SK-N-SH (cell line): ENCODE data around the gene OR51B6. TPM values are rescaled to one million over a fixed set of nuclear protein-coding genes. Genes with fewer than 3 reads are reported as not detected.

Experiments used
- CTCF ChIA-PET: fragments of 300-600, 350-600 bp; formaldehyde crosslinking; extraction: SDS; loops from one replicate; lab custom pipeline; 2021; lab: Yijun Ruan, JAX
- POLR2A ChIA-PET: fragments of 350-600 bp; sonication (Branson Sonifier 250); formaldehyde crosslinking; extraction: SDS; loops from one replicate; lab custom pipeline; 2020; ENCODE audit warnings: antibody characterized with exemption, inconsistent platforms; lab: Yijun Ruan, JAX
- DNase-seq: peaks from one replicate; pipeline ENCODE4 v3.0.0; 2012
- H2AFZ ChIP-seq: fragments of 200-600 bp; sonication (generic); 2 replicates; pipeline ENCODE4 v1.8.1; 2016; ENCODE audit warnings: antibody characterized with exemption, mild to moderate bottlenecking, low read depth
- H3F3A ChIP-seq: fragments of 200-600 bp; sonication (generic); replicated peaks from 2 replicates; pipeline ENCODE3; 2016; ENCODE audit warnings: antibody characterized with exemption, mild to moderate bottlenecking; ENCODE audit not compliant: insufficient read depth
- H3K27ac ChIP-seq, 2 experiments: fragments of 200-500 bp in 1 of 2; fragments of 200-600 bp in 1 of 2; sonication (Bioruptor generic) in 1 of 2; sonication (generic), shearing (Covaris generic) in 1 of 2; 2 replicates each; pipeline versions ENCODE4 v1.5.1 to v1.6.1; 2014 to 2016; ENCODE audit warnings: low read depth in 2 of 2, inconsistent platforms in 1 of 2, low read length in 1 of 2, mild to moderate bottlenecking in 1 of 2, mixed read lengths in 1 of 2
- H3K27me3 ChIP-seq: fragments of 200-600 bp; sonication (generic), shearing (Covaris generic); 2 replicates; pipeline ENCODE4 v1.6.1; 2016; ENCODE audit warnings: mixed run types; ENCODE audit not compliant: insufficient read depth
- H3K36me3 ChIP-seq, 2 experiments: fragments of 200-500 bp in 1 of 2; fragments of 200-600 bp in 1 of 2; sonication (Bioruptor generic) in 1 of 2; sonication (generic) in 1 of 2; replicated peaks in 1 of 2; 2 replicates each; pipeline versions ENCODE3 to v1.5.1; 2014 to 2016; ENCODE audit warnings: low read length in 1 of 2, mild to moderate bottlenecking in 1 of 2; ENCODE audit not compliant: insufficient read depth in 2 of 2, control insufficient read depth in 1 of 2
- H3K4me1 ChIP-seq, 2 experiments: fragments of 200-500 bp in 1 of 2; fragments of 200-600 bp in 1 of 2; sonication (Bioruptor generic) in 1 of 2; sonication (generic), shearing (Covaris generic) in 1 of 2; 2 replicates each; pipeline versions ENCODE4 v1.5.1 to v1.6.1; 2014 to 2016; ENCODE audit warnings: low read depth in 1 of 2, low read length in 1 of 2, mixed run types in 1 of 2; ENCODE audit not compliant: insufficient read depth in 2 of 2, control insufficient read depth in 1 of 2
- H3K4me2 ChIP-seq: fragments of 200-600 bp; sonication (generic), shearing (Covaris generic); 2 replicates; pipeline ENCODE4 v1.6.1; 2017; ENCODE audit warnings: mixed run types
- H3K4me3 ChIP-seq, 2 experiments: fragments of 200-500 bp in 1 of 2; fragments of 200-600 bp in 1 of 2; sonication (Bioruptor generic) in 1 of 2; sonication (generic), shearing (Covaris generic) in 1 of 2; 2 replicates each; pipeline versions ENCODE4 v1.5.1 to v1.8.1; 2014 to 2016; ENCODE audit warnings: low read depth in 2 of 2, inconsistent platforms in 1 of 2, low read length in 1 of 2, mild to moderate bottlenecking in 1 of 2, mixed read lengths in 1 of 2, moderate library complexity in 1 of 2
- H3K79me2 ChIP-seq: fragments of 200-600 bp; sonication (generic); 2 replicates; pipeline ENCODE4 v1.8.1; 2017; ENCODE audit warnings: mild to moderate bottlenecking; ENCODE audit not compliant: insufficient read depth
- H3K9ac ChIP-seq: fragments of 200-600 bp; sonication (generic); 2 replicates; pipeline ENCODE4 v1.6.1; 2017; ENCODE audit warnings: mixed run types
- H3K9me2 ChIP-seq: fragments of 200-600 bp; sonication (generic); 2 replicates; pipeline ENCODE4 v1.6.1; 2017; ENCODE audit warnings: mixed run types
- H3K9me3 ChIP-seq: fragments of 200-600 bp; sonication (generic); 2 replicates; pipeline ENCODE4 v1.6.1; 2017; ENCODE audit warnings: mixed run types, mild to moderate bottlenecking, moderate library complexity
- H4K20me1 ChIP-seq: fragments of 200-600 bp; sonication (generic); 2 replicates; pipeline ENCODE4 v1.6.1; 2017; ENCODE audit warnings: mild to moderate bottlenecking, mixed run types; ENCODE audit not compliant: insufficient read depth
- ELF1 ChIP-seq: IDR thresholded peaks from 2 replicates; pipeline ENCODE4 v1.4.0; 2012
- EP300 ChIP-seq, 2 experiments: IDR thresholded peaks; 2 replicates each; pipeline versions ENCODE4 v1.4.0 to v1.6.1; 2012; ENCODE audit warnings: borderline replicate concordance in 1 of 2, low read depth in 1 of 2, low read length in 1 of 2
- FOSL2 ChIP-seq: IDR thresholded peaks from 2 replicates; pipeline ENCODE4 v1.4.0; 2012; ENCODE audit warnings: low read depth, mild to moderate bottlenecking, moderate library complexity, borderline replicate concordance
- FOXM1 ChIP-seq: IDR thresholded peaks from 2 replicates; pipeline ENCODE4 v1.4.0; 2012; ENCODE audit warnings: low read depth, mild to moderate bottlenecking
- GABPA ChIP-seq: IDR thresholded peaks from 2 replicates; pipeline ENCODE4 v1.4.0; 2012; ENCODE audit warnings: low read depth, mild to moderate bottlenecking
- GATA2 ChIP-seq: sonication (generic); formaldehyde crosslinking; IDR thresholded peaks from 2 replicates; pipeline ENCODE4 v1.5.0; 2020; ENCODE audit warnings: mild to moderate bottlenecking, missing genetic modification reagents
- JUND ChIP-seq: IDR thresholded peaks from 2 replicates; pipeline ENCODE4 v1.4.0; 2012
- MEF2A ChIP-seq: IDR thresholded peaks from 2 replicates; pipeline ENCODE4 v1.4.0; 2012; ENCODE audit warnings: low read depth, borderline replicate concordance
- POLR2AphosphoS5 ChIP-seq: IDR thresholded peaks from 2 replicates; pipeline ENCODE4 v1.6.1; 2012; ENCODE audit warnings: low read depth, low read length
- TAF1 ChIP-seq: IDR thresholded peaks from 2 replicates; pipeline ENCODE4 v1.6.1; 2012; ENCODE audit warnings: low read depth, mild to moderate bottlenecking, low read length, moderate library complexity, borderline replicate concordance
- WGBS: methylation state at CpG from one replicate; pipeline ENCODE4 v1.1.6; 2017; ENCODE audit warnings: low lambda C conversion rate; 5-methylcytosine and 5-hydroxymethylcytosine counted together
- polyA plus RNA-seq, 3 experiments: library from polyadenylated mRNA; depleted of rRNA; stranded (reverse); fragments of >200 nt; gene quantifications; 2 replicates each; pipeline ENCODE4 v1.2.3, GENCODE V29; 2012
- TF ChIP-seq, protein P1 (sequence below): IDR thresholded peaks from 2 replicates; pipeline ENCODE4 v1.4.0; 2012; ENCODE audit warnings: low read depth, borderline replicate concordance
- TF ChIP-seq, protein P2 (sequence below): IDR thresholded peaks from 2 replicates; pipeline ENCODE4; 2012
- TF ChIP-seq, protein P3 (sequence below): fragments of 150-350 bp; IDR thresholded peaks from 2 replicates; pipeline ENCODE4 v1.6.1; 2017; ENCODE audit warnings: antibody characterized with exemption, low read length, low read depth, borderline replicate concordance
- TF ChIP-seq, protein P4 (sequence below): IDR thresholded peaks from 2 replicates; pipeline ENCODE4 v1.4.0; 2012; ENCODE audit warnings: low read depth, borderline replicate concordance

Gene OR51B6
- polyA plus RNA-seq, 1 of the 3 experiments (the other 2 are of a cell fraction), result not detected

DNA sequence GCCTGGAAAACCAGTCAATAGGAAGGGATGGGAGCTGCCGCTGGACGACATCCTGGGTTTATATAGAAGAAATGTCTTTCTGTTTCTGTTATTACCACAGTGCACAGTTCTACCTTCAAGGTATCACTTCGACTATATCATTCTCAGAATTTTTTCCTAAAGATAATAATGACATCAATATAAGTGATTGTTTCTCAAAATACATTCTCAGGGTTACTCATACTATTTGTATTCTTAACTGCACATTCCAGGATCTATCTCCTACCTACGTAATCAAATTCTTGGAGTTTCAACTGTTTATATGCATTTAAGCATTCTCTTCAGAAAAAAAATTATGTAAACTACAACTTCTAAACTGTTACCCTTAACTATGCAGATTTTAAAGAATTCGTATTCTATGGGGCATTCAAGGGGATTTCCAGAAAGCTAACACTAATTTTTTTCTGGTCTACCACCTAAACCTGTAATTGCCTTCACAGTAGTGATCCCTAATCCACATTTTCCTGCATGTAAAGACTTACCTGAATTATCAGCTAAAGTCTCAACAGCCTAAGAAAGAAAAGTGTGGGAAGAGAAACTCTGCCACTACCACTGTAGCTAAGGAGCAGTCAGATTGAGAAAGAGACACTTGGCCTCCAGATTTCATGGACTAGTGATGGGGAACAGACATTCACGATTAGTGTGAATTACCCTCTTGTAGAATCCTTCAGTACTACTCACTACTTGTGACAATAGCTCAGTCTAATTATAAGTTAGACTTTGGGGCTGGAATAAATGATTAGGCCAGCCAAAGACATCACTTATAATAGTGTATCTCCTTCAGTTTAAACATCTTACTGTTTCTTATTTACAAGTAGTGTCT, 7.6 kb upstream of the OR51B6 start, which contains the start of gene OR51B5:
TSS of gene OR51B5 (minus strand) at position 51 of the 862 bp plus-strand sequence. CDS start at position 51, 0 bp downstream.
- H3K36me3 ChIP-seq, result no peaks in the 10 kb centered on the region
- H3K9ac ChIP-seq, result no peak within 1 kb of the TSS
- H3K9me3 ChIP-seq, result no peaks in the 10 kb centered on the region
- DNase-seq, result no peak
- H3K4me3 ChIP-seq, result no peak within 1 kb of the TSS
- ChIA-PET POLR2A (no interaction called here), CTCF (interaction anchor here (1.3 kb wide), 1 partner anchor 9 kb away, joined by 3 read pairs; no protein-coding TSS in a partner anchor)
- TF ChIP-seq JUND, result no peak
- TF ChIP-seq GATA2 (CRISPR knock-in tag), result no peak
- TF ChIP-seq, protein P1, sequence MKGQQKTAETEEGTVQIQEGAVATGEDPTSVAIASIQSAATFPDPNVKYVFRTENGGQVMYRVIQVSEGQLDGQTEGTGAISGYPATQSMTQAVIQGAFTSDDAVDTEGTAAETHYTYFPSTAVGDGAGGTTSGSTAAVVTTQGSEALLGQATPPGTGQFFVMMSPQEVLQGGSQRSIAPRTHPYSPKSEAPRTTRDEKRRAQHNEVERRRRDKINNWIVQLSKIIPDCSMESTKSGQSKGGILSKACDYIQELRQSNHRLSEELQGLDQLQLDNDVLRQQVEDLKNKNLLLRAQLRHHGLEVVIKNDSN, result no peak
- TF ChIP-seq GABPA, result no peak
- no peak for TF ChIP-seq EP300 (IDR thresholded peaks at IDR 0.05; ENCODE audit: borderline replicate concordance in 1 of 2, low read depth in 1 of 2, low read length in 1 of 2)
- H3K4me1 ChIP-seq, result no peaks in the 10 kb centered on the region
- H3K79me2 ChIP-seq, result no peaks in the 10 kb centered on the region
- H3K9me2 ChIP-seq, result no peaks in the 10 kb centered on the region
- no peaks in the 10 kb centered on the region for H4K20me1 ChIP-seq
- WGBS, result 11% methylated on average over 6 of the region's 6 CpGs
- H3K4me2 ChIP-seq, result no peak within 1 kb of the TSS
- H3F3A ChIP-seq, result no peaks in the 10 kb centered on the region
- H3K27ac ChIP-seq, result no peak within 1 kb of the TSS
- H2AFZ ChIP-seq, result no peak within 1 kb of the TSS
- no peaks in the 10 kb centered on the region; the same call in 1 of the 2 replicates for H3K27me3 ChIP-seq

DNA sequence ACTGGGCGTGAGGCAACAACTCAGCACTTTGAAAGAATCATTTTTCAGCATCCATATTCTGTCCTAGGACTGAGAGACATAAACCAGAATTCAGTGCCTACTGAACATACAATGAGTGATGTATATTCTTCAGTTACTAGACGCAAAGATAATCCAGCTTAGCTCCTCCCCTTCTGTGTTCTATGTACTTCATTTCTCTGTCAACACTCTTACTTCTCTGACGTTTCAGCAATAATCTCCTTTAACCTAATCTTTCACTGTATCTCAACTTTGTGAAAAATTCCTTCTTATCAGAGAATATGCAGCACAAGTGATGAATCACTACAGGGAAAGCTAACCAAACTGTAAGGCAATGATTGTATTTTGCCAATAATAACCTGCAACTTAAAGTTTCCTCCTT, 5.5 kb upstream of the OR51B6 start:
- H2AFZ ChIP-seq, result no peak overlapping the region; the same call in 1 of the 2 replicates
- no peaks in the 10 kb centered on the region for H3K79me2 ChIP-seq
- no peaks in the 10 kb centered on the region for H3K36me3 ChIP-seq
- no peaks in the 10 kb centered on the region for H3K9me3 ChIP-seq
- H3F3A ChIP-seq, result no peaks in the 10 kb centered on the region
- CTCF ChIA-PET, result no interaction called here
- POLR2A ChIA-PET, result no interaction called here
- H3K4me1 ChIP-seq, result no peaks in the 10 kb centered on the region
- H4K20me1 ChIP-seq, result no peaks in the 10 kb centered on the region
- no peak overlapping the region for H3K9ac ChIP-seq
- TF ChIP-seq ELF1, result no peak
- TF ChIP-seq TAF1, result no peak
- TF ChIP-seq POLR2AphosphoS5, result no peak
- TF ChIP-seq MEF2A, result no peak
- TF ChIP-seq EP300 (IDR thresholded peaks at IDR 0.05; ENCODE audit: borderline replicate concordance in 1 of 2, low read depth in 1 of 2, low read length in 1 of 2), result no peak
- no peak for DNase-seq
- H3K4me3 ChIP-seq, result no peak overlapping the region
- H3K9me2 ChIP-seq, result no peaks in the 10 kb centered on the region
- H3K27ac ChIP-seq, result no peak overlapping the region
- 0% methylated on average over 3 of the region's 3 CpGs for WGBS
- no peaks in the 10 kb centered on the region; the same call in 1 of the 2 replicates for H3K27me3 ChIP-seq
- no peak overlapping the region for H3K4me2 ChIP-seq

DNA sequence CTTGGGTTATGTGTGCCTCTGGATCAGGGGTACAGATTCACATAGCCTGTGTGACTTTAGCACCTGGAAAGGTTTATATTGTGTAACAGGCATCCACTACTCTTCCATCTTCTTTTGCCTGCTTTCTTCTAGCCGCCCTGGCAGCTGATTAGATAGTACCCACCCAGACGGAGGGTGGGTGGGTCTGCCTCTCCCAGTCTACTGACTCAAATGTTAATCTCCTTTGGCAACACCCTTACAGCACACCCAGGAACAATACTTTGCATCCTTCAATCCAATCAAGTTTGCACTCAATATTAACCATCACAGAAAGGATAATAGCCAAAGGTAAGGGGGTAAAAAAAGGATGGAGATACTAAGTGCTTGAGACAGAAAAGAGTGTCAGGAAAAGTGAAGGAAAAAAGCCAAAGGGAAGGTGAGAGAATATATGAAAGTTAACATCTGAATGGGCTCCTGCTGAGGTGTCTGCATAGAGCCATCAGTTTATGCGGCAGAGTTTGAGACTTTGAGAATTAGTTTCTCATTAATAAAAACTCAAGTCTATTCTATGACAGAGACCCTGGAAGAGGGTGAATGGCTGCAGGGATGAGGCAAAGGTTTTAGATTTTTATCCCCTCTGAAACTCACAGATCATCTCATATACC, 2.6 kb upstream of the OR51B6 start:
- ChIA-PET POLR2A (no interaction called here), CTCF (interaction anchor here (0.8 kb wide), 1 partner anchor 17 kb away, joined by 3 read pairs; no protein-coding TSS in a partner anchor)
- Histone ChIP-seq H3K36me3 (no peaks in the 10 kb centered on the region), H2AFZ (no peak overlapping the region), H3K4me3 (no peak overlapping the region), H3K9me2 (no peaks in the 10 kb centered on the region), H3K9me3 (no peaks in the 10 kb centered on the region), H3K27me3 (no peaks in the 10 kb centered on the region; the same call in 1 of the 2 replicates), H3K9ac (no peak overlapping the region), H3K79me2 (no peaks in the 10 kb centered on the region), H3K4me1 (no peaks in the 10 kb centered on the region), H3K4me2 (no peak overlapping the region), H4K20me1 (no peaks in the 10 kb centered on the region), H3K27ac (no peak overlapping the region), H3F3A (no peaks in the 10 kb centered on the region)
- no peak for DNase-seq
- 6% methylated on average over 3 of the region's 3 CpGs for WGBS
- TF ChIP-seq, protein P2, sequence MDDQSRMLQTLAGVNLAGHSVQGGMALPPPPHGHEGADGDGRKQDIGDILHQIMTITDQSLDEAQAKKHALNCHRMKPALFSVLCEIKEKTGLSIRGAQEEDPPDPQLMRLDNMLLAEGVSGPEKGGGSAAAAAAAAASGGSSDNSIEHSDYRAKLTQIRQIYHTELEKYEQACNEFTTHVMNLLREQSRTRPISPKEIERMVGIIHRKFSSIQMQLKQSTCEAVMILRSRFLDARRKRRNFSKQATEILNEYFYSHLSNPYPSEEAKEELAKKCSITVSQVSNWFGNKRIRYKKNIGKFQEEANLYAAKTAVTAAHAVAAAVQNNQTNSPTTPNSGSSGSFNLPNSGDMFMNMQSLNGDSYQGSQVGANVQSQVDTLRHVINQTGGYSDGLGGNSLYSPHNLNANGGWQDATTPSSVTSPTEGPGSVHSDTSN, result no peak
- TF ChIP-seq EP300 (IDR thresholded peaks at IDR 0.05; ENCODE audit: borderline replicate concordance in 1 of 2, low read depth in 1 of 2, low read length in 1 of 2) (no peak), FOXM1 (no peak), FOSL2 (no peak)
- TF ChIP-seq, protein P3, sequence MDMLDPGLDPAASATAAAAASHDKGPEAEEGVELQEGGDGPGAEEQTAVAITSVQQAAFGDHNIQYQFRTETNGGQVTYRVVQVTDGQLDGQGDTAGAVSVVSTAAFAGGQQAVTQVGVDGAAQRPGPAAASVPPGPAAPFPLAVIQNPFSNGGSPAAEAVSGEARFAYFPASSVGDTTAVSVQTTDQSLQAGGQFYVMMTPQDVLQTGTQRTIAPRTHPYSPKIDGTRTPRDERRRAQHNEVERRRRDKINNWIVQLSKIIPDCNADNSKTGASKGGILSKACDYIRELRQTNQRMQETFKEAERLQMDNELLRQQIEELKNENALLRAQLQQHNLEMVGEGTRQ, result no peak
- TF ChIP-seq, protein P4, sequence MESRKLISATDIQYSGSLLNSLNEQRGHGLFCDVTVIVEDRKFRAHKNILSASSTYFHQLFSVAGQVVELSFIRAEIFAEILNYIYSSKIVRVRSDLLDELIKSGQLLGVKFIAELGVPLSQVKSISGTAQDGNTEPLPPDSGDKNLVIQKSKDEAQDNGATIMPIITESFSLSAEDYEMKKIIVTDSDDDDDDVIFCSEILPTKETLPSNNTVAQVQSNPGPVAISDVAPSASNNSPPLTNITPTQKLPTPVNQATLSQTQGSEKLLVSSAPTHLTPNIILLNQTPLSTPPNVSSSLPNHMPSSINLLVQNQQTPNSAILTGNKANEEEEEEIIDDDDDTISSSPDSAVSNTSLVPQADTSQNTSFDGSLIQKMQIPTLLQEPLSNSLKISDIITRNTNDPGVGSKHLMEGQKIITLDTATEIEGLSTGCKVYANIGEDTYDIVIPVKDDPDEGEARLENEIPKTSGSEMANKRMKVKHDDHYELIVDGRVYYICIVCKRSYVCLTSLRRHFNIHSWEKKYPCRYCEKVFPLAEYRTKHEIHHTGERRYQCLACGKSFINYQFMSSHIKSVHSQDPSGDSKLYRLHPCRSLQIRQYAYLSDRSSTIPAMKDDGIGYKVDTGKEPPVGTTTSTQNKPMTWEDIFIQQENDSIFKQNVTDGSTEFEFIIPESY, result no peak
